Eye (tissue), 1 donor: ENCODE results near the gene FBH1.
A peak's percentile ranks its signal among the peaks of the same experiment; 100 is the strongest.
"Not testable (repeated sequence)": the region's sequence is repeated elsewhere in the genome, so short reads cannot be mapped to it uniquely, and the experiment has no call there.

Source experiments
- DNase-seq: peaks from one replicate; pipeline ENCODE4 v3.0.0-alpha.2; 2015

Gene FBH1

GRCh38 chr10:5944389-5945189 lies 54.5 kb downstream of the FBH1 start:
- peak; percentile 84 for DNase-seq

- DNase-seq = no peak
Measured at GRCh38 chr10:5945190-5945509, 55.1 kb downstream of the FBH1 start.

- peak; percentile 50 for DNase-seq
Measured at GRCh38 chr10:5945561-5946418, 55.7 kb downstream of the FBH1 start.

- not testable (repeated sequence) for DNase-seq
Measured at GRCh38 chr10:5946419-5946775, 56.4 kb downstream of the FBH1 start.

GRCh38 chr10:5946786-5947185 lies 56.7 kb downstream of the FBH1 start:
- no peak for DNase-seq

GRCh38 chr10:5947471-5948207 lies 57.6 kb downstream of the FBH1 start:
- DNase-seq = no peak

GRCh38 chr10:5948208-5948585 lies 58.2 kb downstream of the FBH1 start:
- no peak for DNase-seq

GRCh38 chr10:5949009-5949759 lies 59.1 kb downstream of the FBH1 start:
- DNase-seq = peak; percentile 55

- no peak for DNase-seq
Measured at GRCh38 chr10:5951167-5951711, 61.2 kb downstream of the FBH1 start.

GRCh38 chr10:5951721-5952407 lies 61.8 kb downstream of the FBH1 start:
- DNase-seq = no peak

GRCh38 chr10:5952731-5953385 lies 62.8 kb downstream of the FBH1 start:
- no peak for DNase-seq

- DNase-seq = no peak
Measured at GRCh38 chr10:5953676-5954075, 63.6 kb downstream of the FBH1 start.

- no peak for DNase-seq
Measured at GRCh38 chr10:5956146-5956936, 66.3 kb downstream of the FBH1 start.

- DNase-seq = no peak
Measured at GRCh38 chr10:5958077-5958476, 68.0 kb downstream of the FBH1 start.

- DNase-seq = no peak
Measured at GRCh38 chr10:5958675-5959074, 68.6 kb downstream of the FBH1 start.

- DNase-seq = no peak
Measured at GRCh38 chr10:5959142-5959541, 69.1 kb downstream of the FBH1 start.

- no peak for DNase-seq
Measured at GRCh38 chr10:5959581-5960069, 69.6 kb downstream of the FBH1 start.

- no peak for DNase-seq
Measured at GRCh38 chr10:5960070-5960972, 70.3 kb downstream of the FBH1 start.

- DNase-seq = not testable (repeated sequence)
Measured at GRCh38 chr10:5960973-5961275, 70.9 kb downstream of the FBH1 start.
